Mesendoderm (in vitro differentiated cells): ENCODE data around the gene GRHPR.

Experiments
- DNase-seq: peaks from one replicate; pipeline ENCODE4 v3.0.0; 2013
- H2AK5ac ChIP-seq: 2 replicates; pipeline ENCODE4 v1.6.1; 2013; ENCODE audit warnings: low read length, inconsistent platforms
- H2BK120ac ChIP-seq: 2 replicates; pipeline ENCODE4 v1.6.1; 2013; ENCODE audit warnings: low read depth, mild to moderate bottlenecking, low read length, moderate library complexity, mixed read lengths
- H2BK15ac ChIP-seq: replicated peaks from 2 replicates; pipeline ENCODE4 v1.6.1; 2013; ENCODE audit warnings: low read depth, mild to moderate bottlenecking, moderate library complexity
- H2BK5ac ChIP-seq: 2 replicates; pipeline ENCODE4 v1.6.1; 2013; ENCODE audit warnings: low read length, inconsistent platforms
- H3K18ac ChIP-seq: 2 replicates; pipeline ENCODE4 v1.6.1; 2013; ENCODE audit warnings: mild to moderate bottlenecking, low read length, mixed read lengths
- H3K23ac ChIP-seq: one replicate; pipeline ENCODE4 v1.6.1; 2013; ENCODE audit warnings: low read length
- H3K27ac ChIP-seq: 2 replicates; pipeline ENCODE4 v1.5.1; 2013; ENCODE audit warnings: low read depth, mild to moderate bottlenecking, inconsistent platforms, low read length, moderate library complexity
- H3K27me3 ChIP-seq: 2 replicates; pipeline ENCODE4 v1.6.1; 2013; ENCODE audit warnings: low read length, control low read depth, mild to moderate bottlenecking, inconsistent platforms; ENCODE audit not compliant: insufficient read depth, poor library complexity
- H3K36me3 ChIP-seq: 2 replicates; pipeline ENCODE4 v1.6.1; 2013; ENCODE audit warnings: low read length, inconsistent platforms; ENCODE audit not compliant: control insufficient read depth, insufficient read depth
- H3K4ac ChIP-seq: one replicate; pipeline ENCODE4 v1.6.1; 2013; ENCODE audit warnings: low read depth, mild to moderate bottlenecking, low read length, moderate library complexity
- H3K4me1 ChIP-seq: 2 replicates; pipeline ENCODE4 v1.6.1; 2013; ENCODE audit warnings: low read depth, low read length, inconsistent platforms; ENCODE audit not compliant: control insufficient read depth
- H3K4me2 ChIP-seq: 2 replicates; pipeline ENCODE4 v1.6.1; 2013; ENCODE audit warnings: low read length
- H3K4me3 ChIP-seq: 2 replicates; pipeline ENCODE4 v1.5.1; 2013; ENCODE audit warnings: mild to moderate bottlenecking, low read length
- H3K56ac ChIP-seq: one replicate; pipeline ENCODE4 v1.6.1; 2013; ENCODE audit warnings: low read length
- H3K79me1 ChIP-seq: 2 replicates; pipeline ENCODE4 v1.6.1; 2013; ENCODE audit warnings: low read length, inconsistent platforms
- H3K79me2 ChIP-seq: 2 replicates; pipeline ENCODE4 v1.6.1; 2013; ENCODE audit warnings: mild to moderate bottlenecking, low read length; ENCODE audit not compliant: control insufficient read depth, insufficient read depth
- H3K9ac ChIP-seq: 2 replicates; pipeline ENCODE4 v1.6.1; 2013; ENCODE audit warnings: low read length, inconsistent platforms
- H4K5ac ChIP-seq: one replicate; pipeline ENCODE4 v1.6.1; 2013; ENCODE audit warnings: low read length
- H4K8ac ChIP-seq: one replicate; pipeline ENCODE4 v1.6.1; 2013; ENCODE audit warnings: low read depth, mild to moderate bottlenecking, control low read depth, low read length, moderate library complexity
- WGBS: extraction: QIAGEN DNeasy Blood & Tissue Kit; methylation state at CpG from one replicate; pipeline ENCODE4 v1.1.7; 2013; ENCODE audit warnings: low lambda C conversion rate, missing lambda C conversion rate; ENCODE audit not compliant: insufficient coverage; ENCODE audit errors: extremely low coverage; 5-methylcytosine and 5-hydroxymethylcytosine counted together

GRHPR gene

DNA sequence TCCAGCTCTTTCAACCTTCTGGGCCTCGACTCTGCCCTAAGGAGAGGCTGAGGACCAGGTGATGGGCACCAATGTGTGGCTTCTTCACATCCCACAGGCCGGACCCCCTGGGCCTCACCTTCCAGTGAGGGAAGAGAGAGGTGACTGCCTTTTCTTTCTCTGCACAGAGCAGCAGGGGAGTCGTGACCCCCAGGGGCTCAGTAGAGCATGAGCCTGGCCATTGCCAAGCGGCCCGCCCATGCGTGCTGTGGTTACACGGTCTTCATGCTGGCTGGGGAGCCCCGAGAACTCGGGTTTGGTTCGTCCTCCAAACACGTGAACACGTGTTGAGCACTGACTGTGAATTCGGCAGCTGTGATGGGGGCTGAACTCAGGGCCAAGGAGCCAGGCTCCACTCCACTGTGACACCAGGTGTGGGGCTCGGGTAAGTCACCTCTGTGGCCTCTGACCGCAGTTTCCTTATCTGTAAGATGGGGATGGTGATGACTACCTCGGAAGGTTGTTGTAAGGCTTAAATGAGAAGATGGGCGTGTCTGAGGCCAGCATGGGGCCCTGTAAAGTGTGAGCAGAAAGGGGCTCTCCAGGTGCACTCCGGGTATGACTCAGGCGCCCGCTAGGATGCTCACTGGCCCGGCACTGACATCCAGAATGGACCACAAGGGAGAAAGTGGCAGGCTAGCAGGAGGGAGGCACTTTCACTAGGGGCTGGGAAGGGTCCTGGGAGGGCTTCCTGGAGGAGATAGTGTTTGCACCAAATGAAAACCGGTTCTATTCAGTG lies 13.4 kb upstream of the GRHPR start:
- H3K23ac ChIP-seq = no peak overlapping the region
- no peaks in the 10 kb centered on the region for H3K4me1 ChIP-seq
- H3K27me3 ChIP-seq = no peaks in the 10 kb centered on the region
- no peak overlapping the region for H3K4me2 ChIP-seq
- no peak for DNase-seq
- H4K5ac ChIP-seq = no peak overlapping the region
- no peak overlapping the region for H2BK120ac ChIP-seq
- no peak overlapping the region for H3K56ac ChIP-seq
- H3K4me3 ChIP-seq = no peak overlapping the region
- H3K79me2 ChIP-seq = no peaks in the 10 kb centered on the region
- H3K9ac ChIP-seq = no peak overlapping the region
- H4K8ac ChIP-seq = no peak overlapping the region
- H3K4ac ChIP-seq = no peak overlapping the region
- no CpG with 5 or more reads among the region's 22 CpGs for WGBS
- no peak overlapping the region for H3K27ac ChIP-seq
- no peak overlapping the region for H2BK5ac ChIP-seq
- H2AK5ac ChIP-seq = no peak overlapping the region
- no peak overlapping the region for H3K18ac ChIP-seq
- no peak overlapping the region for H2BK15ac ChIP-seq
- no peaks in the 10 kb centered on the region for H3K79me1 ChIP-seq
- no peaks in the 10 kb centered on the region for H3K36me3 ChIP-seq

DNA sequence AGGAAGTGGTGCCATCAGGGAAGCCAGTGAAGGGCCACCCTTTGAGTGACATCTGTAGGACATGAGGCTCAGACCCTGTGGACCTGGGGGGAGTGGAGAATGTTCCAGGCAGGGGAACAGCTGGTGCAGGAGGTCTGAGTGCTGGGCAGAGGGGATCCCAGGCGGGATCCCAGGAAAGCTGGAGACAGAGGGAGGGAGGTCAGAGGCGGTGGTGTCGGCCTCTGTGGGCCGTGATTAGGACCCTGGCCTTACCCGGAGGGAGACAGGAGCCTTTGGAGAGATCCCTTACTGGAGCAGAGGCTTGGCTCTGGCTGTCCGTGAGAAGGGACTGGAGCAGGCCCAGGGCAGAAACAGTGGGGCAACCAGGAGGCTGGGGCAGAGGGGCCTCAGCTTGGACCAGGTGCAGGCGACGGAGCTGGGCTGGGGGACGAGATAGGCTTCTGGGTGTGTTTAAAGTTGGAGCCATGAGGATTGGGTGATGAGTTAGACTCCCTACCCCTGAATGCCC lies 12.1 kb upstream of the GRHPR start:
- Histone ChIP-seq H4K5ac (no peak overlapping the region), H2AK5ac (no peak overlapping the region), H2BK15ac (no peak overlapping the region), H3K9ac (no peak overlapping the region), H3K4me2 (no peak overlapping the region), H3K23ac (no peak overlapping the region), H3K79me1 (no peaks in the 10 kb centered on the region), H3K79me2 (no peaks in the 10 kb centered on the region), H2BK120ac (no peak overlapping the region), H3K36me3 (no peaks in the 10 kb centered on the region), H3K27me3 (no peaks in the 10 kb centered on the region), H3K4me1 (no peaks in the 10 kb centered on the region), H3K27ac (no peak overlapping the region), H3K18ac (no peak overlapping the region), H3K56ac (no peak overlapping the region), H3K4ac (no peak overlapping the region), H3K4me3 (no peak overlapping the region), H2BK5ac (no peak overlapping the region), H4K8ac (no peak overlapping the region)
- no CpG with 5 or more reads among the region's 9 CpGs for WGBS
- DNase-seq = no peak

DNA sequence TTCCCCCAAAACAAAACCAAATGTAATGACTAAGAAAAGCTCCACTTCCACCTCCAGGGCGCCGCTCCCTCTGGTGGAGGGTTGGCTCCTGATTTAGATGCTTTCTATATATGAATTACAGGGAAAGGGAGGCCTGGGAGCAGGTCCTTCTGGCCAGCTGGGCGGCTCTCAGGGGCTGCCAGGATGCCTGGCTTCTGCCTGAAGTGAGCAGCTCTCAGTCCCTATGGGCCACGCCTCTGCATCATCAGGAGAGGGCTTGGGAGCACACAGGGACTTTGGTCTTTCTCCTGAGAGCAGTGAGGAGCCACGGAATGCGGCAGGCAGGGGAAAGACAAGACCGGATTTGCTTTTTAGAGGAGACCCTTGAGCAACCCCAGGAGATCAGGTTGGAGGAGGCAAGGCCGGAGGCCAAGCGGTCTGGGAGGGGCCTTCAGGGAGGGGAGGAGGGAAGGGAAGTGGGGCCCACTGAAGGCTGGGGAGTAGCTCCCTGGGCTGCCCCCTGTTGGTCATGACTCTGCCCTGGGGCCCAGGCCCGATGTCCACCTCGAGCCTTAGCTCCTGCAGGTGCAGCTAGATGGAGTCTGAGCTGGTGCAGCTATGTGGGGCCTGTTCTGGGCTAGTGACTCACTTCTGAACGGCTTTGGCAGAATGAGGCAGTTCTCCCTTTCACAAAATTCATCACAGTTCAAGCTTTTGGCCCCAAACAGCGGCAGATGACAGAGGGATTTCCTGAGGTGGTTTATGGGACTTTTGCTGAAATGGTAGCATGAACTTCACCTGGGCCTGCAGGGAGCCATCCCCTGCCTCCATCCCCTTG lies 11.3 kb upstream of the GRHPR start:
- H3K79me2 ChIP-seq = no peaks in the 10 kb centered on the region
- H3K23ac ChIP-seq = no peak overlapping the region
- H3K79me1 ChIP-seq = no peaks in the 10 kb centered on the region
- H2AK5ac ChIP-seq = no peak overlapping the region
- no peak overlapping the region for H3K27ac ChIP-seq
- no peak overlapping the region for H2BK15ac ChIP-seq
- H2BK5ac ChIP-seq = no peak overlapping the region
- H3K36me3 ChIP-seq = no peaks in the 10 kb centered on the region
- DNase-seq = peak; percentile 49
- no peak overlapping the region for H3K18ac ChIP-seq
- H3K9ac ChIP-seq = no peak overlapping the region
- no peak overlapping the region for H3K56ac ChIP-seq
- no peak overlapping the region for H3K4me3 ChIP-seq
- no CpG with 5 or more reads among the region's 13 CpGs for WGBS
- no peak overlapping the region for H3K4me2 ChIP-seq
- no peak overlapping the region for H2BK120ac ChIP-seq
- H3K4me1 ChIP-seq = no peaks in the 10 kb centered on the region
- no peak overlapping the region for H3K4ac ChIP-seq
- no peak overlapping the region for H4K8ac ChIP-seq
- H3K27me3 ChIP-seq = no peaks in the 10 kb centered on the region
- no peak overlapping the region for H4K5ac ChIP-seq

DNA sequence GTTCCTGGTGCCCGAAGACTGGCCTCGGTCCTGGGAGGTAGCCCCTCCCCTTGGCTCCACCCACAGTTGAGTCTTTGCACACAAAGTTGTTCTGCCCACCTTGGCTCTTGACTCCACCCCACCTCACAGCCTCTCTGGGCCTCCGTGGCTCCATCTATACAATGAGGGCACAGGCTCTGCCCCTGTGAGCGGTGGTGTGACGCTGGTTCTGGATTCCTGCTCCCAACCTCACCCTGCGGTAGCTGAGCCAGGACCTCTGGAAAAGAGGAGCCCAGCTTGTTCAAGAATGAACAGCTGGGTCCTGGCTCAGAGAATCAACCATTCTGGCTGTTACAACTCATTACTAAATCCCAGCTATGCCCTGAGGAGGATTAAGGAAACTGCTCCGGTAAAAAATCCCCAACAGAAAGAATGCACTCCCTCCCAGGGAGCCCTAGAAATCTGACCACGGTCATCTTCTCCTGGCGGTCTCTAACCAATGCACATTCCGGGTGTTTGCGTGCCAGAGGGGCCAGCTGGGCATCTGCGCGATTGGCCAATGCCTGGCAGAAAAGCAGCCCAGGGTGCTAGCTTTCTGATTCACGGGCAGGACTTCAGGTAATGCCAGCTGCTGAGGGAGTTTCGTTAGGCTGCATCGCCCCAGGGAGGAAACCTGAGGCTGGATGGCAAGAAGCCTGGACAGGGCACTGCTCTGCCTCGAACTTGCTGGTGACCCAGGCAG lies 9.9 kb upstream of the GRHPR start:
- Histone ChIP-seq H2BK120ac (no peak overlapping the region), H3K23ac (no peak overlapping the region), H3K18ac (no peak overlapping the region), H2BK15ac (no peak overlapping the region), H3K9ac (no peak overlapping the region), H3K27ac (no peak overlapping the region), H3K4me2 (no peak overlapping the region), H4K5ac (no peak overlapping the region), H3K4me3 (no peak overlapping the region), H4K8ac (no peak overlapping the region), H3K56ac (no peak overlapping the region), H3K4me1 (no peaks in the 10 kb centered on the region), H3K79me1 (no peaks in the 10 kb centered on the region), H3K4ac (no peak overlapping the region), H2AK5ac (no peak overlapping the region), H3K36me3 (no peaks in the 10 kb centered on the region), H2BK5ac (no peak overlapping the region), H3K27me3 (no peaks in the 10 kb centered on the region), H3K79me2 (no peaks in the 10 kb centered on the region)
- WGBS = no CpG with 5 or more reads among the region's 17 CpGs
- DNase-seq = no peak

DNA sequence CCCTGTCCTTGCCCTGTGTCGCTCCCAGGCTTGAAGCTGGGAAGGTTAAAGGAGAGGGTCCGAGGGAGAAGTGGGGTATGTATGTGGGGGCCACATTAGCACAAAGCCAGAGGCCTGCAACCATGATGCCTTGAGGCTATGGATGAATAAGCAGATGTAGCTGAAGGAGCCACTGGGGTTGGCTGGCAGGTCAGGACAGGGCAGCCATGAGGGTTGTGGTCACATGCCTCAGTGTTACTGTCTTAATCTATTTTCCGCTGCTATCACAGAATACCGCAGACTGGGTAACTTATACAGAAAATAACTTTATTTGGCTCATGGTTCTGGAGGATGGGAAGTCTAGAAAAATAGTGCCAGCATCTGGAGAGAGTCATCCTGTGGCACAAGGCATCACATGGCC lies 9.2 kb upstream of the GRHPR start:
- H3K27ac ChIP-seq = no peak overlapping the region

More for the DNA sequence above, 9.2 kb upstream of the GRHPR start:
- Histone ChIP-seq H3K79me2 (no peaks in the 10 kb centered on the region), H2BK15ac (no peak overlapping the region), H3K9ac (no peak overlapping the region), H4K8ac (no peak overlapping the region), H3K4me2 (no peak overlapping the region), H3K36me3 (no peaks in the 10 kb centered on the region), H2BK120ac (no peak overlapping the region), H3K23ac (no peak overlapping the region), H3K18ac (no peak overlapping the region), H2AK5ac (no peak overlapping the region), H2BK5ac (no peak overlapping the region), H3K4ac (no peak overlapping the region), H3K27me3 (no peaks in the 10 kb centered on the region), H4K5ac (no peak overlapping the region), H3K56ac (no peak overlapping the region), H3K4me3 (no peak overlapping the region), H3K79me1 (no peaks in the 10 kb centered on the region), H3K4me1 (no peaks in the 10 kb centered on the region)
- no CpG with 5 or more reads among the region's 4 CpGs for WGBS
- no peak for DNase-seq
